Left hindlimb (tissue), 1 donor: ENCODE results near the gene FNBP1.

Experiments used
- DNase-seq: peaks from one replicate; pipeline ENCODE4 v3.0.0-alpha.2; 2018

FNBP1 gene

DNA sequence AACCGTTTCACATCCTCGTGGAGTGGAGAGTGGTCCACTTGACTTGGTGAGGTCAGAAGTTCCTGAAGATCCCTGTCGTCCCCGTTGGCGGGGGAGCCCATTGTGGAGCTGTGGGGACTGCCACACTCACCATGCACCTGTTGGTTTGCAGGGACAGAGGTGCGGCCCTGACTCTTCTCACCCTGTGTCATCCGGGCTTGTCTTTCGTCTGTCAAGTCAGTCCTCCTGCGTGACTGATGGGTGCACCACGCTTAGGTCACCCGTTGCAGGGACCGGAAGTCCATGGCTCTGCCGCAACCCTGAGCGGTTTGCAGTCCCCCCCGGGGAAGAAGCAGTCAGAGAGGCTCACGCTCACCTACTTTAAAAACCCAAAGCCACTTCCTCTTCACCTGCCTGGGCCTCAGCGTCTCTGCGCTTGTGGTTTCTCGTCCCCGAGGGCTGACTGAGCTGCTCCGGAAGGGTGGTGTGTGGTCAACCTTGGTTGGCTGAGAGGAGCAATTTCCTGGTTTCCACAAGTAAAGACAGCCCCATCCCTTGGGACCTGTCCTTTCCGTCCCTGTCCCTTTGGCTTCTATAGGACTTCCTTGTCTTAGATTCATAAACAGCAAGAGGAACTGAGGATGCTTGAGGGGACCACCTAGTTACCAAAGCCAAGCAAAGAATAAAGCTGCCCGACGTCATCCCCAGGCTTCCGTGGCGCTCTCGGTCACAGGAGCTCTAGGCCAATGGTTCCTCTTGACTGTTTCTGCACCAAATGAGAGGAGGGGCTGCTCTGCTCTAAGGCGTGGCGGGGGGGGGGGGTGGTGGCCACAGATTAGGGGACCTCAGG, 154.5 kb downstream of the FNBP1 start:
- DNase-seq: no peak

DNA sequence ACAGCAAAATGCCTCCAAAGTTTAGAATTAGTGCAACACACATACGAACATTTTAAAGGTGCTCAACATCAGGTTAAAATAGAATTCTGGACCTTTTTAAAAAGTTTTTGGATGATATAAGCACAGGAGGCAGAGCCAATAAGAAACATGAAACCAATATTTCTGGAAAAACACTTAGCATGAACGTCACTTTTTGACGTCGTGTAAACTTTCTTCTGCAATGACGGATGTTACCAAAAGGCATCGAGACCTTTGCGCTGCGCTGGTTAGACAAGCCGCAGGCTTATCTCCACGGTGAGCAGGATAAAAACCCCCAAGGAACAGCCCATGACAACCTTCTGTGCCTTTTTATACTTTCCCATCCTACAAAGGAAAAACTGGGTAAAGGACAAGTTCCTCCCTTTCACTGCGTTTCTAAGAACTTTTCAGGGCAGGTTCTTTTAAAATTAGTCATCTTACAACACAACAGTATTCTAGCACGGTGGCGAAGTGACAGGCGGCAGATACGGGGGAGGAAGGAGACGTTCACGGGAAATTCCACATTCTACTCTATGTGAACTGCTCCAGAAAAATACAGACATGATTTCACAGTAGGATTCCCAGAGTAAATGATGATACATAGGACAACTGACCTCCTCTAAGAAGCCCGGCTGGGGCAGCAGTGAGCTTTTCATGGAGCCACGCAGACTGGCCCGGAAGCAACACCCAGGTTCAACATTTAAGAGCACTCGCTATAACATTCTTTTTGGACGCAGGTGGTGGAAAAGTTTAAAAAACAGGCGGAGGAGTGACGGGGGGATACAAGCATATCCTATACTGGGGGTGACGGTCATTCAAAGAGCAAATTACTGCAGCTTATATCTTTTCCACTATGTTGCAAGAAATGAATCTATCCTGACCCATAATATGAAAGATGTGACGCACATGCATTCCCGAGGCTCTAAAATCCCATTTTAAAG, 155.4 kb downstream of the FNBP1 start:
- no peak for DNase-seq

DNA sequence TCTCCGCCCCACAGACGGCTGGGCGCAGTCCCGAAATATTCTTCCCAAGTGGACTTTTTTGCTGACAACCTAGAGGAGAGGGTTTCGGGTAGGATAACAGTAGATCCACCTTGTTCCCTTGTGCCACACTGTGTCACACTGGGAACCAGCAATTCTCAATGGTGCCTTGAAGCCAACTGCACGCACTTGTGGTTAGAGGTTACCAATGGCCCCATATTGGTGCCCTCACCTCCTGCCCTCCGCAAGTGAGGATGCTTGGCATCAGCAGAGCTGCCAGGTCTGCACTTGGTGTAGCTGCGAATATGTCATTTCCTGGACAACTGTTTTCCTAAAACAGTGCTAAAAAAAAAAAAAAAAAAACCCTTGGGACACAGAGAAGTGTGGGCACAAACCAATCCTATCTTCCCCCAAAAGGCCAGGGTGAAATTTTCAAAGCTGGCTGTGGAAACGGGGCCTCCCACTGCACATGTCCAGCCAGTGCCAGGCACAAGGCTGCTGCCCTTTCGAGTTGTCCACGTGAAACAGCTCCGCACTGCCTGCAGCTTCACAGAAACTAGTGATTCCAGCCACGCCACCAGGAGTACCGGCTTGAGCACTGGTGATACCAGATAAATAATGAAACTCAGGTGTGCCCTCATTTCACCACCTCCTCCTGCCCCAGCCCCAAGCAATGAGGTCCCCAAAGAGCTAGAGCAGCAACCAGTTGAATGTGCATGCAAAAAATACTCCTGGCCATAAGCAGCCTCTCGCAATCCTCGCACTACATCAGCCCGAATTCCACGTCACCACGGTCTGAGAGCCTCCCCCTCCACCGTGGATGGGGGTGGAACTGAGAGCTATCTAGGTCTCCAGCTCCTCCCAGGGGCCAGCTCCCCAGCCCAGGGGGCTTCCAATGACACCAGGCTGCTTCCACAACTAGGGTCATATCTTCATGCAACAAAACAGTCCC, 156.5 kb downstream of the FNBP1 start:
- DNase-seq: no peak

DNA sequence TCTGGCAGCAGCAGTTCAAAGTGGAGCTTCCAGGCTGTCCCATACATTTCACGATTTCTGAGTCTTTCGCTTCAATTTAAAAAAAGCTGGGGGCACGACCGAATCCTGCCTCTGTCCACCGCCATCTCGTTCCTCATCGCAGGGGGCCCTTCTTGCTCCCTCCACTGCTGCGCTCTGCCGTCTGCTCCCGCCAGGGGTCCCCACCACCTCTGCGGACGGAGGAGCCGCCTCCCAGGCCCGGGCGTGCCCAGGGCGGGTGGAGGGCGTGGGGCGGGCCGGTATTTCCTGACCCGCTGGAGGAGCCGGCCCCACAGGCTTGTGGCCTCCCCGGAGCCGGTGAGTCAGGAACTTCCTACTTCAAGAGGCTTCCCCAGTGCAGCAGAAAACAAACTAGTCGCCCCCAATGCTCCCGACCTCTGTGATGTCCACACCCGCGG, 157.3 kb downstream of the FNBP1 start:
- DNase-seq: peak; percentile 92

DNA sequence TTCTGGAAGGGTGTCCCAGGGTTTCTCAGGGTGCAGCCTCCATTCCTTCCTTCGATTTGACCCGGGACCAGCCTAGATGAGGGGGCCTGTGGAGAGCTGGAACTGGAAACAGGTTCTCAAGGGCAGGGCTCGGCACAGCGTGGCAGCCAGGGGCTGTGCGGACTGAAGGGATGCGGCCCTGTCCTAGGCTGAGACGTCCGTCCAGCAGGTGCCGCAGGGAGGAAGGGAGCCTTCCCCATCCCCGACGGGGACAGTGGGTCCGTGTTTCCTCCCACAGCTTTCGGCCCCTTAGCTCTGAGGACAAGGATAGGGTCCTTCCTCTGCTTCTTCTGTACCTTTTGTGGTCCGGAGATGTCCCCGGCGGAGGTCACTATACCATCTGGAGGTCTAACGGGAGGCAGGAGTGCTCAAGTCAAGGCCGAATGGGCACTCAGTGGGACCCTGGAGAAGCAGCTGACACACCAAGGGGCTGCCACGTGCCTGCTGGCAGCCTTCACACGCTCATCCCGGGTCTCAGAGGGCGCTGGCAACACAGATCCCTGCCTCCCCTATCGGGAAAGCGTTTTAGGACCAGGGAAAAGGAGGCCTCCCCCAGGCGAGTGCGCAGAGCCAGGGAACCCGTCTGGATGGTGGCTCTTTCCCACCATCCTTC, 157.8 kb downstream of the FNBP1 start:
- no peak for DNase-seq

DNA sequence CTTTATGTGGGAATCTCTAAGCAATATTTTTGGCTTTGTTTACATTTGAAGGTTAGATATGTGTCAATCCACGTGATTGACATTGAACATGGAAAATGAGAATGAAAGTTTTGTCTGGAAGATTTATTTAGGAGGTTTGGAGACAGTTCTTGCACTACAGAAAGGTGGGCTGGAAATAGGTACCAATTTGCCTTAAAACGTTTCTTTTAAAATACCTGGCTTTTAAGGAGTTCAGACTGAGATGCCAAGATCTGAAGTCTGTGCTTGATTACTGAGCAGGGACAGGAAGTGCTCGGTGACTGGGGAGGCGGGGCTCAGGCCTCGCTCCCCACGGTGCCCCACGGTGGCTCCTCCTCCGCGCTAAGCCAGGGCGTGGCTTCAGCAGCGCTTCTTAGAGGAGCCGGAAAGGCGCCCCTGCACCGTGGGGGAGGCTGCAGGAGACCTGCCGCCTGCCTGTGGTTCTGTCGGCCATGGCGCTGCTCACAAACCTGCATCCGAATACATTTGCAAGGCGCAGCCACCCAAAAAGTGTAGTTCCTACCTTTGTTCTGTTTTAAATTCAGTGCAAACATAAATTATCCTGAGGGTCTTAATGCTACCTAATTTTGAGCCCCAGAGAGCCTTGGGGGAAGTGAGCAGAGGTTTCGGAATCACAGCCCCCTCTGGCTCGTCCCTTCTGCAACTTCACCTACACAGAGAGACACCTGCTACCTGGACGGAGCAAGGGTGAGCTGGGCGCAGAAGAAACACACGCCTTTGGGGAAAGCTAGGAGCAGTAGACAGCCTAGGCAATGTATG, 158.6 kb downstream of the FNBP1 start:
- DNase-seq: peak; percentile 77

DNA sequence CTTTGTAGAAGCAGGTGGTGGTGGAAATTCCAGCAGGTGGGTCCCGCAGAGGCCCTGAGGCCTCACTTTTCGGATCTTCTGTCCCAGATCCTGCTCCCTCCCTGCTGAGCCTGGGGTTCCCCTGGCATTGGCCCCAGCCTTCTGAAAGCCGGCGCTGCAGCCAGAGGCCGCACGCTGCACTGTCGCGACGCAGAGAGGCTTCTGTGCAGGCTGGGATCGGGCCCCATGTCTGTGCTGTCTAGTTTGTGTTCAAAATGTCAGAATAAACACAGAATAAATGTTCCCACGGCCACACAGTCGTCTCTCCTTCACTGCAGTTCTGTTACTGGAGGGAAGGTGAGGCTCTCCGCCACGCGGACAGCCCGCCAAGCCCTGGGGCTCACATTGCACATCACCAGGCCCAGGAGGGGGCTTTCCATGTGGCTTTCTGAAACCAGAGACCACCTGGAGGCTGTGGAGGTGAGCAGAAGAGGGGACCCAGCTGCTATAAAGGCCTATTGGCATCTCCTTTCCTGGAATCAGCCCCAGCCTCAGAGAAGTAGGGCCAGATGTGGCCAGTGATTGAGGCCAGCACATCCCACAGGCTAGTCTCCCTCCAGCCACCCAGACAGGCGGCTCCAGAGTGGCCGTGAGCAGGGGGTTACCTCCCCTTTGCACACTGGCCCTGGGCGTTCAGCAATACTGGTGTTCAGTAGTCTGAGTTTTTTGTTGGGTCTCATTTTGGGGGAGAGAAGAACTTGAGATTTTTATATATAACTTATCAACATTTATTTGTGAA, 161.3 kb downstream of the FNBP1 start:
- no peak for DNase-seq

DNA sequence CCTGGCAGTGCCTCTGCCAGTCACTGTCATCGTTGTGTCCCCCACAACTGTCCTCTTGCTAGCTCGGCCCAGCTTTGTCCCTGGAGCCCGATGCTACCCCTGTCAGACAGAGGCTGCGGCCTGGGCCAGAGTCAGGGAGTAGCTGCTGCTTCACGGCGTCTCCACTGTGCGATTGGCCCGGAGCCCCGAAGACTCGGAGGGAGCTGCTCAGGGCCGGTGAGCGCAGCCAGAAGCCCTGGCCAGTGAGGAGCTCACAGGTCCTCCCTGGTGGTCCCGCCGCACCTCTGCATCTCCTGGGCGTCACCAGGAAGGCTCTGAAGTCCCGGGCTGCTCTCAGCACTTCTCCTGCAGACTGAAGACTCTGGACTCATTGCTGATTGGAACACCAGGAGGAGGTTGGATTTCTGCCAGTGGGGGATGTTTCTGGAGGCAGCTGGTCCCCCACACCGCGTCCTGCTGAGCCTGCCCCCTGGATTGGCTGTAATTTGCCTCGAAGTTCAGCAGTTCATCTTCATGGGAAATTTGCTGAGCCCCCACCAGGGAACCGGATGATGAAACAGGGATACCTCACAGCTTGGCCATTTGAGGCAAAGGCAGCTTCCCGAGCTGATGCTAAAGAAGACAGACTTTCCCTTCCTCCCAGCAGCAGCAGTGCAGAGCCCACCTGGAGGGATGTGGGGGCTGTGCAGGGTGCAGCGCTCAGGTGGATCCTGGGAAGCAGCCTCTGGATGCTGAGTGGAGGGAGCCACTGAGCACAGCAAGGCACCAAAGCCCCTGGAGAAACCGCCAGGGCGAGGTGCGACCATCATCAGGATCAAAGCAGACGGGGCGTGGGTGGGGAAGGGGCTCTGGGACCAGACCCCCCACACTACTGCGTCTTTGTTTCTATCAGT, 162.1 kb downstream of the FNBP1 start:
- DNase-seq: peak; percentile 82

DNA sequence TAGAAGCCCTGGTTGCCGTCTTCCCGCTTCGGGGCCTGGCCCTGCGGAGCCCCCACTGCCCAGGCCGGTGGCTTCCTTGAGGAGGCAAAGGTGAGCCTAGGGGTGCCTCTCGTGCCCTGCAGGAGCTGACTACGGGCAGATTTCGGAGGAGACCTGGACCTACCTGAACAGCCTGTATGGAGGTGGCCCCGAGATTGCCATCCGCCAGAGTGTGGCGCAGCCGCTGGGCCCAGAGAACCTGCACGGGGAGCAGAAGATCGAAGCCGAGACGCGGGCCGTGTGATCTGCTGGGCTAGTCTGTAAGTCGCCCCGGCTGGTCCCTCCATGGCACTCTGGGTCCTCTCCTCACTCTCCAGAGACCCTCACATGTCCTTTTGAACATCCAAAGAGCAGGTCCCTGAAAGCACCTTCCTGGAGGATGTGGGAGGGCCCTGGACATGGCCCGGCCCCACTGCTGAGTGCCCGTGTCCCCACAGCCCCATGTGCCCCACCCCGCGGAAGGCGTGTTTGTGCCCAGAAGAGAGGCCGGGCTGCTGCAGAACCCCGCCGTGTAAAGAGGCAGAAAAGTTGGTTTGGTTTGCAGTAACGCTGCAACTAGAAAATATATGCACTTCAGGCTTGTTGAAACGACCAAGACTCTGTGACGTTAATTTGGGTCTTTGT, 162.9 kb downstream of the FNBP1 start:
- no peak for DNase-seq

DNA sequence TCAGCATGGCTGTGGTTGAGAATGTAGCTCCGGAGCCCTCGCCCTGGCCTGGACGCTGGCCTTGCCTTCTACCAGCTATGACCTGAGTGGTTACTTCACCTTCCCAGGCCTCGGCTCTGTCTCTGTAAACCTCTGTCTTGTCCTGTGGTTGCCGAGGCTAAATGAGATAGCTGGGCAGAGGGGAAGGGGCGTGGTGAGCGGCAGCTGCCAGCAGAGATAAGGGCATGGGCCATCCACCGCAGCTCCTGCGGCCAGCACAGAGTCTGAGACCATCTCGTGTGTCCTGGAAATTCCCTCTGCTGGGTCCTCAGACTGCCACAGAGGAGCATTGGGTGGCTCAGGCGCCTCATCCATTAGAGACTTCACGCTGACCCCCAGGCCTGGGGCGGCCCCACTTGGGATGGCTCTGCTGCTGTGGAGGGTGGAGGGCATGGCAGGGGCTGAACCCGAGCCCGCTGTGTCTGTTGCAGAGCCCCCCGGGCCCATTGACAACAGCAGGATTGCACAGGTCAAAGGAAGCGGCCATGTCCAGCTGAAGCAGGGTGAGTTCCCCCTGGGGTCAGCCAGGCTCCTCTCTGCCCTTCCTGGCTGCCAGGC, 163.8 kb downstream of the FNBP1 start:
- DNase-seq: no peak

DNA sequence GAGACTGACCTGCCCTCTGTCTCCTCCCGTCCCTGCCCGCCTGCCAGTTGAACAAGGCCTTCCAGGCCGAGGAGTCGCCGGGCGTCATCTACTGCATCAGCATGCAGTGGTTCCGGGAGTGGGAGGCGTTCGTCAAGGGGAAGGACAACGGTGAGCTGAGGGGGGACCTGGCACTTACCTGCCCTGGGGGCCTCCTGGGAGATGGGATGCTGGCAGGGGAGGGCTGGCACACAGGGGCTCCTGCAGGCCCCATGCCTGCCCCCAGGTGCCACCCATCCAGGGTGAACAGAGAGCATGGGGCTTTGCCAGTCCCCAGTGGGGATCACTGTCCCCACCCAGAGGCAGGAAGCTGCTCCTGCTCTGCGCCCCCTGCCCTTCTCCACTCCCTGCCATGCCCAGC, 164.7 kb downstream of the FNBP1 start:
- DNase-seq: no peak

DNA sequence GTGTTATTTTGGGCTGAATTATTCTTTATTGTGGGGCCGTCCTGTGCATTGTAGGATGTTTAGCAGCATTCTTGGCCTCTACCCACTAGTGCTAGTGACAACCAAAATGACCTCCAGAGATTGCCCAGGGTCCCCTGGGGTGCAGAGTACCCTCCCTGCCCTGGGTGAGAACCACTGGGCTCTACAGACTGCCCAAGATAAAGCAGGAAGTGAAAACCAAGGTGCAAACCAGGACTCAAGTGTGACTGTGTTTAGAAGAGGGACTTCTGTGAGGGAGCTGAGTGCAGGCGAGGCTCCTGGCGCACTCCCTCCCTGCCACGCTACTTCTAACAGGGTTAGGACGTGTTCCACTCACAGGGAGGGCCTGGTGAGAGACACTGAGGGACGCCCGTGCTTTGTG, 166.2 kb downstream of the FNBP1 start:
- no peak for DNase-seq

DNA sequence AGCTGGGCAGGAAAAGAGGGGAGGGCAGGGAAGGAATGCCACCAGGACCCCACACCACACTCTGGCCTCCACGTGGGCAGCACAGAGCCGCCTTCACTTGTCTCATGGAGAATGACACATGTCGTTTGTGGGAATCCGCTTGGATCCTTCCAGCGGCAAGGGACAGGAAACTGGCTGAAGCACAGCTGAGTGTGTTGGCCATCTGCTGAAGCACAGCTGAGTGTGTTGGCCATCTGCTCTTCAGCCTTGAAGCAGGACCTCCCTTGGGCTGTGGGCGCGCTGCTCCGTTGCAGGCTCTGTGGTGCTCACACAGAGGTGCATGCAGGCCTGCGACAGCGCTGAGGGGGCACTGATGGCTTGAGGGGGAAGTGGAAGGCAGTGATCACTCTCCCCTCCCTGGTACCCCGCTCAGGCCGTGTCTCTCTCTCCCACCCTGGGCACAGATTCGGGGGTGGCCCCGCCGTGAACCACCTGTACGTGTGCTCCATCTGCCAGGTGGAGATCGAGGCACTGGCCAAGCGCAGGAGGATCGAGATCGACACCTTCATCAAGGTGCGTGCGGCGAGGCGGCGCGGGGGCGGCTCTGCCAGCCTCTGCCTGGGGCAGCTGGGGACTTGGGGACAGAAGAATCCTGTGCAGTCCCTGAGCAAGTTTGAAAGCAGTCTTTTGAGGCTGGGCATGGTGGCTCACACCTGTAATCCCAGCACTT, 167.1 kb downstream of the FNBP1 start:
- DNase-seq: no peak

DNA sequence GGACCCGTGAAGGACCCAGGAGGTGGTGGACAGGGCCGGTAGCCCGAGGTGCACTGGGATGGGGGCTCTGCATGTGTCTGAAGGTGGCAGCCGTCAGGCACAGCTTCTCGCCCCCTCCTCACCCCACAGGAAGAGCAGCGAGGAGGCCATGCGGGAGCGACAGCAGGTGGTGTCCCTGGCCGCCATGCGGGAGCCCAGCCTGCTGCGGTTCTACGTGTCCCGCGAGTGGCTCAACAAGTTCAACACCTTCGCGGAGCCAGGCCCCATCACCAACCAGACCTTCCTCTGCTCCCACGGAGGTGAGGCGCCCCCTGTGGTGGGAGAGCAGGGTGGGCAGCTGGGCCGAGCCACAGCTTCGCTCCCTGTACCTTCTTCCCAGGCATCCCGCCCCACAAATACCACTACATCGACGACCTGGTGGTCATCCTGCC, 167.8 kb downstream of the FNBP1 start:
- no peak for DNase-seq

DNA sequence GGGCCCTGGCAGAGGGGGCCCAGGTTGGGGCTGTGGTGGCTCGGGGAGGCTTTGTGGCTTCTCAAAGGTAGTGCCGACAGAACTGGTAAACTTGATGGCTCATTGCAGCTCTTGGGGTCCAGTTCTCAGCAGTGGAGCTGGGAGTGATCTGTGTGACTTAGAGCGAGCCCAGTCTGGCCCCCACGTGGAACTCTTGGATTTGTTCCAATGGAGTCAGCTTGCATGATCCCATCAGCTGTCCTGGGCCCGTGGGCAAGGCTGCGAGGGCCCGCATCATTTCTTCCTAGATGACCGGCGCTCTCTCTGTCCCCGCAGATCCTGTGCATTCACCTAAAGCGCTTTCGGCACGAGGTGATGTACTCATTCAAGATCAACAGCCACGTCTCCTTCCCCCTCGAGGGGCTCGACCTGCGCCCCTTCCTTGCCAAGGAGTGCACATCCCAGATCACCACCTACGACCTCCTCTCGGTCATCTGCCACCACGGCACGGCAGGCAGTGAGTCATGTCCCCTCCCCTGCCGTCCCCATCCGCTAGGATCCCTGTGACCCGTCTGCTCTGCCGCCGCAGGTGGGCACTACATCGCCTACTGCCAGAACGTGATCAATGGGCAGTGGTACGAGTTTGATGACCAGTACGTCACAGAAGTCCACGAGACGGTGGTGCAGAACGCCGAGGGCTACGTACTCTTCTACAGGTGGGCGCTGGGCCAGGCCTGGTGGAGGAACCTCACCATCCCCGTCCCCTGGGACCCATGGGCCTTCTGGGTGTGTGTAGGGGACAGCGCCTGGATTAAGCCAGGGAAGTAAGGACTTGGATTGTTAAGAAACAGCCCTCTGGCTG, 168.5 kb downstream of the FNBP1 start:
- no peak for DNase-seq

DNA sequence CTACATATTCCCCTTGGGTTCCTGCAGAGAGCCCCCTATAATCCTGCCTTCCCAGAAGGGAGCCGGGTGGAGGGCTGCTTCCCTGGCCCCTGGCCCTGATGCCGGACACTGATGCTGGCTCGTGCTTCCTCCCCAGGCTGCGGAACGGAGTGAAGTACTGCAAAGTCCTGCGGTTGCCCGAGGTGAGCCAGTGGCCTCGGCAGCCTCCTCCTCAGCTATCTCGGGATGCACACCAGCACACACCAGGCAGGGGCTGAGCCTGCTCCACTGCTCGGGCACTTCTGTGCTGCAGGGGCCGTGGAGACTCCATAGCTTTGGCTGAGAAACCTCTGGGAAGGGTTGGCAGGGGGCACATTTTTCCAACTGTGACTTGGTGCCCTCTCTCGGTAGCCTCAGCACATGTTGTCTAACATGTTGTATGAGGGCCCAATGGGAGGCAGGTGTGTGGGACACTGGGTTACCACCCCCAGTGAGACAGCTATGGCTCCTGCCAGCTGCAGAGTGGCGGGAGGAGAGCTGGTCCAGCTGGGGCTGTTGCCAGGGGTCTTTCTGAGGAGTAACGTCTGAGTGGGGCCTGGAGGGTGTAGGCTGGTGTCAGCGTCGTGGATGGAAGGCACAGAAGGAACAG, 169.3 kb downstream of the FNBP1 start:
- no peak for DNase-seq
